IPS-18a (cell line): ENCODE results near the gene FXR2.
"Not testable (repeated sequence)": the region's sequence is repeated elsewhere in the genome, so short reads cannot be mapped to it uniquely, and the experiment has no call there.

Source experiments
- H3K27ac ChIP-seq: one replicate; pipeline ENCODE4 v1.5.1; 2013; ENCODE audit warnings: low read length
- H3K27me3 ChIP-seq: one replicate; pipeline ENCODE4 v1.6.1; 2013; ENCODE audit warnings: mild to moderate bottlenecking, low read length; ENCODE audit not compliant: control insufficient read depth, insufficient read depth
- H3K36me3 ChIP-seq: one replicate; pipeline ENCODE4 v1.6.1; 2013; ENCODE audit warnings: low read depth, low read length; ENCODE audit not compliant: control insufficient read depth
- H3K4me1 ChIP-seq: one replicate; pipeline ENCODE4 v1.6.1; 2013; ENCODE audit warnings: low read depth, low read length; ENCODE audit not compliant: control insufficient read depth
- H3K4me3 ChIP-seq: one replicate; pipeline ENCODE4 v1.5.1; 2013; ENCODE audit warnings: low read length
- H3K9ac ChIP-seq: one replicate; pipeline ENCODE4 v1.6.1; 2013; ENCODE audit warnings: mild to moderate bottlenecking, low read length, moderate library complexity
- H3K9me3 ChIP-seq: one replicate; pipeline ENCODE4 v1.6.1; 2013; ENCODE audit warnings: low read depth, low read length; ENCODE audit not compliant: control insufficient read depth

The FXR2 gene

GRCh38 chr17:7626307-7626706 lies 11.6 kb upstream of the FXR2 start:
- Histone ChIP-seq H3K27ac (no peak overlapping the region), H3K4me1 (peaks cover 8% of the 10 kb centered on the region), H3K9me3 (no peaks in the 10 kb centered on the region), H3K36me3 (no peaks in the 10 kb centered on the region), H3K9ac (peak overlapping the region; percentile 89), H3K27me3 (no peaks in the 10 kb centered on the region), H3K4me3 (peak overlapping the region; percentile 89)

- not testable (repeated sequence) for H3K4me1 ChIP-seq, H3K9ac ChIP-seq, H3K4me3 ChIP-seq, H3K27me3 ChIP-seq, H3K27ac ChIP-seq, H3K36me3 ChIP-seq, H3K9me3 ChIP-seq
These were observed 11.1 kb upstream of the FXR2 start for GRCh38 chr17:7625749-7626148.

- H3K27me3 ChIP-seq: no peaks in the 10 kb centered on the region
- H3K9ac ChIP-seq: no peak overlapping the region
- no peaks in the 10 kb centered on the region for H3K36me3 ChIP-seq
- H3K4me3 ChIP-seq: no peak overlapping the region
- H3K9me3 ChIP-seq: no peaks in the 10 kb centered on the region
- peaks cover 8% of the 10 kb centered on the region for H3K4me1 ChIP-seq
- H3K27ac ChIP-seq: no peak overlapping the region
These were observed 9.0 kb upstream of the FXR2 start for GRCh38 chr17:7623661-7624060.

- no peaks in the 10 kb centered on the region for H3K36me3 ChIP-seq
- H3K9ac ChIP-seq: no peak overlapping the region
- H3K27ac ChIP-seq: no peak overlapping the region
- no peaks in the 10 kb centered on the region for H3K4me1 ChIP-seq
- H3K9me3 ChIP-seq: no peaks in the 10 kb centered on the region
- H3K4me3 ChIP-seq: no peak overlapping the region
- H3K27me3 ChIP-seq: no peaks in the 10 kb centered on the region
These were observed 6.1 kb upstream of the FXR2 start for GRCh38 chr17:7620835-7621234.

- H3K9ac ChIP-seq: no peak overlapping the region
These were observed 3.9 kb upstream of the FXR2 start for GRCh38 chr17:7618608-7619007.

GRCh38 chr17:7615265-7615747 lies 609 bp upstream of the FXR2 start:
- H3K9ac ChIP-seq: no peak overlapping the region
- peaks cover 18% of the 10 kb centered on the region for H3K4me1 ChIP-seq
- H3K4me3 ChIP-seq: peak overlapping the region; percentile 31
- peaks cover 6% of the 10 kb centered on the region for H3K36me3 ChIP-seq
- no peaks in the 10 kb centered on the region for H3K27me3 ChIP-seq
- no peak overlapping the region for H3K27ac ChIP-seq
- no peaks in the 10 kb centered on the region for H3K9me3 ChIP-seq

More at GRCh38 chr17:7618608-7619007, 3.9 kb upstream of the FXR2 start:
- Histone ChIP-seq H3K4me1 (peaks cover 2% of the 10 kb centered on the region), H3K27me3 (no peaks in the 10 kb centered on the region), H3K9me3 (no peaks in the 10 kb centered on the region), H3K36me3 (no peaks in the 10 kb centered on the region), H3K4me3 (no peak overlapping the region), H3K27ac (no peak overlapping the region)

- H3K27ac ChIP-seq: no peak overlapping the region
- no peaks in the 10 kb centered on the region for H3K9me3 ChIP-seq
- H3K9ac ChIP-seq: peak overlapping the region; percentile 51
- peaks cover 6% of the 10 kb centered on the region for H3K36me3 ChIP-seq
- peaks cover 18% of the 10 kb centered on the region for H3K4me1 ChIP-seq
- H3K4me3 ChIP-seq: peak overlapping the region; percentile 91
- H3K27me3 ChIP-seq: no peaks in the 10 kb centered on the region
These were observed 800 bp downstream of the FXR2 start for GRCh38 chr17:7613769-7614424.

GRCh38 chr17:7612294-7612640 lies 2.4 kb downstream of the FXR2 start:
- no peak overlapping the region for H3K4me3 ChIP-seq
- no peak overlapping the region for H3K27ac ChIP-seq
- H3K9ac ChIP-seq: no peak overlapping the region
- no peaks in the 10 kb centered on the region for H3K9me3 ChIP-seq
- peaks cover 18% of the 10 kb centered on the region for H3K4me1 ChIP-seq
- H3K36me3 ChIP-seq: peaks cover 6% of the 10 kb centered on the region
- H3K27me3 ChIP-seq: no peaks in the 10 kb centered on the region

GRCh38 chr17:7611635-7612293 lies 2.9 kb downstream of the FXR2 start:
- no peaks in the 10 kb centered on the region for H3K27me3 ChIP-seq
- peaks cover 18% of the 10 kb centered on the region for H3K4me1 ChIP-seq
- peaks cover 6% of the 10 kb centered on the region for H3K36me3 ChIP-seq
- no peak overlapping the region for H3K27ac ChIP-seq
- H3K4me3 ChIP-seq: no peak overlapping the region
- H3K9ac ChIP-seq: no peak overlapping the region
- H3K9me3 ChIP-seq: no peaks in the 10 kb centered on the region

GRCh38 chr17:7610641-7611040 lies 4.1 kb downstream of the FXR2 start:
- Histone ChIP-seq H3K27ac (no peak overlapping the region), H3K36me3 (peaks cover 10% of the 10 kb centered on the region), H3K4me1 (peaks cover 18% of the 10 kb centered on the region), H3K27me3 (no peaks in the 10 kb centered on the region), H3K9ac (no peak overlapping the region), H3K4me3 (no peak overlapping the region), H3K9me3 (no peaks in the 10 kb centered on the region)

- Histone ChIP-seq H3K27ac (no peak overlapping the region), H3K4me1 (no peaks in the 10 kb centered on the region), H3K27me3 (no peaks in the 10 kb centered on the region), H3K36me3 (peaks cover 37% of the 10 kb centered on the region), H3K9me3 (no peaks in the 10 kb centered on the region), H3K9ac (no peak overlapping the region), H3K4me3 (no peak overlapping the region)
These were observed 8.4 kb downstream of the FXR2 start for GRCh38 chr17:7606280-7606679.

GRCh38 chr17:7597561-7597960 lies 17.1 kb downstream of the FXR2 start:
- H3K9me3 ChIP-seq, H3K27ac ChIP-seq, H3K4me1 ChIP-seq, H3K27me3 ChIP-seq, H3K9ac ChIP-seq, H3K4me3 ChIP-seq: not testable (repeated sequence)
- H3K36me3 ChIP-seq: peaks cover 80% of the 10 kb centered on the region
